Measurements from ENCODE around the gene SLC9A9.

DNA sequence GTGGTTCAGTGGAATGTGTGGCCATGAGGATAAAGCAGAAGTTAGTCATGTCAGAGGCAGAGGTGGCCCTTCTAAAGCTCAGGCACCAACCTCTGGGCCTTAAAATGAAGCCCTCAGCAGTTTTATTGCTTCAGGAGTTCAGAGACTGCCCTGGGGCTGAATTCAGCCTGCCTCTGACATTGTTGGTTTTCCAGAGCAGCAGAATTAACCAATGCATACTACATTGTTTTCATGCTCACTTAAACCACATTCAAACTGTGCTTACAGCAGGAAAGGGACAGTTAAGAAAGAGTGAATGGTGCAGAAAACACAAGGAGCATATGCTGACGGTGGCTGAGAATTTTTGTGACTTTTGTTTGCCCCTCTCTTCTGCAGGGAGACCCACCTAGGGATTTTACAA is 408.5 kb downstream of the SLC9A9 start:
- TF ChIP-seq TAF1 (IDR thresholded peaks at IDR 0.05; ENCODE audit: low read depth), result no peak
- TF ChIP-seq EZH2 (IDR thresholded peaks at IDR 0.05; ENCODE audit: borderline replicate concordance, insufficient read depth, low read length, poor library complexity, severe bottlenecking), result no peak
- no peak for TF ChIP-seq RAD21 (conservative IDR thresholded peaks at IDR 0.05)
- TF ChIP-seq, protein P1, sequence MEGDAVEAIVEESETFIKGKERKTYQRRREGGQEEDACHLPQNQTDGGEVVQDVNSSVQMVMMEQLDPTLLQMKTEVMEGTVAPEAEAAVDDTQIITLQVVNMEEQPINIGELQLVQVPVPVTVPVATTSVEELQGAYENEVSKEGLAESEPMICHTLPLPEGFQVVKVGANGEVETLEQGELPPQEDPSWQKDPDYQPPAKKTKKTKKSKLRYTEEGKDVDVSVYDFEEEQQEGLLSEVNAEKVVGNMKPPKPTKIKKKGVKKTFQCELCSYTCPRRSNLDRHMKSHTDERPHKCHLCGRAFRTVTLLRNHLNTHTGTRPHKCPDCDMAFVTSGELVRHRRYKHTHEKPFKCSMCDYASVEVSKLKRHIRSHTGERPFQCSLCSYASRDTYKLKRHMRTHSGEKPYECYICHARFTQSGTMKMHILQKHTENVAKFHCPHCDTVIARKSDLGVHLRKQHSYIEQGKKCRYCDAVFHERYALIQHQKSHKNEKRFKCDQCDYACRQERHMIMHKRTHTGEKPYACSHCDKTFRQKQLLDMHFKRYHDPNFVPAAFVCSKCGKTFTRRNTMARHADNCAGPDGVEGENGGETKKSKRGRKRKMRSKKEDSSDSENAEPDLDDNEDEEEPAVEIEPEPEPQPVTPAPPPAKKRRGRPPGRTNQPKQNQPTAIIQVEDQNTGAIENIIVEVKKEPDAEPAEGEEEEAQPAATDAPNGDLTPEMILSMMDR (IDR thresholded peaks at IDR 0.05; ENCODE audit: poor library complexity, severe bottlenecking), result no peak
